Neural cell (in vitro differentiated cells): ENCODE results near the gene IFIT2. TPM values are rescaled to one million over a fixed set of nuclear protein-coding genes. Genes with fewer than 3 reads are reported as not detected.

Experiments
- H2AFZ ChIP-seq: fragments of 200-600, 300-800 bp; sonication (generic), shearing (Covaris generic); 2 replicates; pipeline ENCODE4 v1.6.0; 2014; ENCODE audit warnings: low read depth, mild to moderate bottlenecking, antibody characterized with exemption, low read length, moderate library complexity
- H3F3A ChIP-seq: fragments of 200-600 bp; shearing (Covaris generic); 2 replicates; pipeline ENCODE4 v1.6.1; 2016; ENCODE audit warnings: mild to moderate bottlenecking, moderate library complexity, mixed read lengths, antibody characterized with exemption, low read length; ENCODE audit not compliant: insufficient read depth, poor library complexity, severe bottlenecking
- H3K27ac ChIP-seq: fragments of 200-600, 300-800 bp; sonication (generic), shearing (Covaris generic); 2 replicates; pipeline ENCODE4 v1.5.1; 2014; ENCODE audit warnings: mild to moderate bottlenecking, low read length, moderate library complexity
- H3K27me3 ChIP-seq: fragments of 300-800, 200-600 bp; sonication (generic), shearing (Covaris generic); 2 replicates; pipeline ENCODE4 v1.6.0; 2014; ENCODE audit warnings: mild to moderate bottlenecking, low read depth, low read length, moderate library complexity; ENCODE audit not compliant: insufficient read depth
- H3K36me3 ChIP-seq: fragments of 300-800, 200-600 bp; sonication (generic), shearing (Covaris generic); 2 replicates; pipeline ENCODE4 v1.5.1; 2014; ENCODE audit warnings: mild to moderate bottlenecking, antibody characterized with exemption, low read length, moderate library complexity; ENCODE audit not compliant: insufficient read depth
- H3K4me2 ChIP-seq: fragments of 300-800, 200-600 bp; sonication (generic), shearing (Covaris generic); 2 replicates; pipeline ENCODE4 v1.6.0; 2014; ENCODE audit warnings: mild to moderate bottlenecking, low read length
- H3K4me3 ChIP-seq: fragments of 300-800, 200-600 bp; sonication (generic), shearing (Covaris generic); 2 replicates; pipeline ENCODE4 v1.5.1; 2014; ENCODE audit warnings: mild to moderate bottlenecking, low read length, moderate library complexity
- H3K79me2 ChIP-seq: fragments of 200-600 bp; shearing (Covaris generic); replicated peaks from 2 replicates; pipeline ENCODE4 v1.6.0; 2014; ENCODE audit warnings: mild to moderate bottlenecking, low read length, moderate library complexity; ENCODE audit not compliant: insufficient read depth
- H3K9ac ChIP-seq: fragments of 300-800, 200-600 bp; sonication (generic), shearing (Covaris generic); 2 replicates; pipeline ENCODE4 v1.6.1; 2016; ENCODE audit warnings: mild to moderate bottlenecking, low read length, mixed read lengths
- H3K9me2 ChIP-seq: fragments of 200-600 bp; shearing (Covaris generic); 2 replicates; pipeline ENCODE4 v1.6.1; 2016; ENCODE audit warnings: mild to moderate bottlenecking, low read length, mixed read lengths; ENCODE audit not compliant: insufficient read depth
- H3K9me3 ChIP-seq: fragments of 200-600, 300-800 bp; sonication (generic), shearing (Covaris generic); 2 replicates; pipeline ENCODE4 v1.6.1; 2016; ENCODE audit warnings: mild to moderate bottlenecking, mixed run types, low read length, moderate library complexity, mixed read lengths
- H4K20me1 ChIP-seq: fragments of 200-600 bp; shearing (Covaris generic); 2 replicates; pipeline ENCODE4 v1.6.1; 2016; ENCODE audit warnings: mild to moderate bottlenecking, mixed run types; ENCODE audit not compliant: insufficient read depth
- EP300 ChIP-seq: fragments of 450-650 bp; conservative IDR thresholded peaks from 2 replicates; pipeline ENCODE4 v1.6.1; 2014; ENCODE audit warnings: antibody characterized with exemption, mild to moderate bottlenecking, moderate library complexity; ENCODE audit not compliant: poor library complexity, severe bottlenecking
- EZH2 ChIP-seq: fragments of 200-600, 300-800 bp; shearing (Covaris generic), sonication (generic); IDR thresholded peaks from 2 replicates; pipeline ENCODE4 v1.6.1; 2014; ENCODE audit warnings: antibody characterized with exemption, low read length, borderline replicate concordance, mild to moderate bottlenecking; ENCODE audit not compliant: insufficient read depth, poor library complexity, severe bottlenecking
- MXI1 ChIP-seq: fragments of 450-650 bp; conservative IDR thresholded peaks from 2 replicates; pipeline ENCODE4 v1.6.1; 2014; ENCODE audit warnings: antibody characterized with exemption, mild to moderate bottlenecking; ENCODE audit not compliant: poor library complexity, severe bottlenecking
- POLR2AphosphoS5 ChIP-seq: IDR thresholded peaks from 2 replicates; pipeline ENCODE4 v1.6.1; 2012
- RAD21 ChIP-seq: fragments of 450-650 bp; conservative IDR thresholded peaks from 2 replicates; pipeline ENCODE4 v1.6.1; 2014; ENCODE audit warnings: antibody characterized with exemption, mild to moderate bottlenecking, moderate library complexity
- SMC3 ChIP-seq: fragments of 450-650 bp; conservative IDR thresholded peaks from 2 replicates; pipeline ENCODE4 v1.6.1; 2014; ENCODE audit warnings: antibody characterized with exemption, mild to moderate bottlenecking, moderate library complexity; ENCODE audit not compliant: poor library complexity
- TAF1 ChIP-seq: IDR thresholded peaks from 2 replicates; pipeline ENCODE4 v1.6.1; 2012; ENCODE audit warnings: low read depth
- polyA plus RNA-seq: library from polyadenylated mRNA; depleted of rRNA; stranded (reverse); fragments of >200 nt; gene quantifications from 2 replicates; pipeline ENCODE4 v1.2.3, GENCODE V29; 2014
- TF ChIP-seq, protein P1 (sequence below): IDR thresholded peaks from 2 replicates; pipeline ENCODE4 v1.6.1; 2012; ENCODE audit warnings: borderline replicate concordance
- TF ChIP-seq, protein P2 (sequence below): fragments of 450-650 bp; IDR thresholded peaks from 2 replicates; pipeline ENCODE4 v1.5.1; 2014; ENCODE audit warnings: antibody characterized with exemption, mild to moderate bottlenecking, moderate library complexity; ENCODE audit not compliant: poor library complexity, severe bottlenecking

Gene IFIT2
- polyA plus RNA-seq, 1 donor from 2014 or later, result 0.26 TPM

DNA sequence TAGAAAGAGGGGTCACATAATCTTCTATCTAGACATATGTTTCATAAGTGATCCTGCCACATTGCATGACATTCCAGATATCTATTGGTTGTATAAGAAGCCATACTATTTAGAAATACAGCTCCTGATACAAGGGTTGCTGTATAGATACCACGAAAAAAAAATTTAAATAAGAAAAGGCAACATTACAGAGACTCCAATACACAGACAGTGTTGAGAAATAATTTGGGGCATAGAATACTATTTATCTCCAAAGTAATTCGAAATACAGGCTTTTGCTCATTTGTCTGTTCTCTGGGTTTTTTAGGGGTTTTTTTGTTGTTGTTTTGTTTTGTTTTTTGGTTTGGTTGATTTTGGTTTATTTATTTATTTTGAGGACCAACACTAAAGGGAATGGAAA lies 2.6 kb downstream of the IFIT2 start:
- Histone ChIP-seq H4K20me1 (no peaks in the 10 kb centered on the region), H3K4me2 (no peak overlapping the region), H3K9ac (no peak overlapping the region), H3K79me2 (no peaks in the 10 kb centered on the region), H3K36me3 (no peaks in the 10 kb centered on the region), H2AFZ (no peak overlapping the region), H3K27ac (no peak overlapping the region), H3K27me3 (no peaks in the 10 kb centered on the region), H3F3A (no peaks in the 10 kb centered on the region), H3K9me2 (no peaks in the 10 kb centered on the region), H3K4me3 (no peak overlapping the region), H3K9me3 (no peaks in the 10 kb centered on the region)
- TF ChIP-seq EZH2, result no peak
- TF ChIP-seq, protein P1, sequence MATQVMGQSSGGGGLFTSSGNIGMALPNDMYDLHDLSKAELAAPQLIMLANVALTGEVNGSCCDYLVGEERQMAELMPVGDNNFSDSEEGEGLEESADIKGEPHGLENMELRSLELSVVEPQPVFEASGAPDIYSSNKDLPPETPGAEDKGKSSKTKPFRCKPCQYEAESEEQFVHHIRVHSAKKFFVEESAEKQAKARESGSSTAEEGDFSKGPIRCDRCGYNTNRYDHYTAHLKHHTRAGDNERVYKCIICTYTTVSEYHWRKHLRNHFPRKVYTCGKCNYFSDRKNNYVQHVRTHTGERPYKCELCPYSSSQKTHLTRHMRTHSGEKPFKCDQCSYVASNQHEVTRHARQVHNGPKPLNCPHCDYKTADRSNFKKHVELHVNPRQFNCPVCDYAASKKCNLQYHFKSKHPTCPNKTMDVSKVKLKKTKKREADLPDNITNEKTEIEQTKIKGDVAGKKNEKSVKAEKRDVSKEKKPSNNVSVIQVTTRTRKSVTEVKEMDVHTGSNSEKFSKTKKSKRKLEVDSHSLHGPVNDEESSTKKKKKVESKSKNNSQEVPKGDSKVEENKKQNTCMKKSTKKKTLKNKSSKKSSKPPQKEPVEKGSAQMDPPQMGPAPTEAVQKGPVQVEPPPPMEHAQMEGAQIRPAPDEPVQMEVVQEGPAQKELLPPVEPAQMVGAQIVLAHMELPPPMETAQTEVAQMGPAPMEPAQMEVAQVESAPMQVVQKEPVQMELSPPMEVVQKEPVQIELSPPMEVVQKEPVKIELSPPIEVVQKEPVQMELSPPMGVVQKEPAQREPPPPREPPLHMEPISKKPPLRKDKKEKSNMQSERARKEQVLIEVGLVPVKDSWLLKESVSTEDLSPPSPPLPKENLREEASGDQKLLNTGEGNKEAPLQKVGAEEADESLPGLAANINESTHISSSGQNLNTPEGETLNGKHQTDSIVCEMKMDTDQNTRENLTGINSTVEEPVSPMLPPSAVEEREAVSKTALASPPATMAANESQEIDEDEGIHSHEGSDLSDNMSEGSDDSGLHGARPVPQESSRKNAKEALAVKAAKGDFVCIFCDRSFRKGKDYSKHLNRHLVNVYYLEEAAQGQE, result no peak
- TF ChIP-seq MXI1, result no peak
- TF ChIP-seq RAD21, result no peak
- no peak for TF ChIP-seq SMC3
- TF ChIP-seq EP300, result no peak
- no peak for TF ChIP-seq POLR2AphosphoS5
- TF ChIP-seq, protein P2, sequence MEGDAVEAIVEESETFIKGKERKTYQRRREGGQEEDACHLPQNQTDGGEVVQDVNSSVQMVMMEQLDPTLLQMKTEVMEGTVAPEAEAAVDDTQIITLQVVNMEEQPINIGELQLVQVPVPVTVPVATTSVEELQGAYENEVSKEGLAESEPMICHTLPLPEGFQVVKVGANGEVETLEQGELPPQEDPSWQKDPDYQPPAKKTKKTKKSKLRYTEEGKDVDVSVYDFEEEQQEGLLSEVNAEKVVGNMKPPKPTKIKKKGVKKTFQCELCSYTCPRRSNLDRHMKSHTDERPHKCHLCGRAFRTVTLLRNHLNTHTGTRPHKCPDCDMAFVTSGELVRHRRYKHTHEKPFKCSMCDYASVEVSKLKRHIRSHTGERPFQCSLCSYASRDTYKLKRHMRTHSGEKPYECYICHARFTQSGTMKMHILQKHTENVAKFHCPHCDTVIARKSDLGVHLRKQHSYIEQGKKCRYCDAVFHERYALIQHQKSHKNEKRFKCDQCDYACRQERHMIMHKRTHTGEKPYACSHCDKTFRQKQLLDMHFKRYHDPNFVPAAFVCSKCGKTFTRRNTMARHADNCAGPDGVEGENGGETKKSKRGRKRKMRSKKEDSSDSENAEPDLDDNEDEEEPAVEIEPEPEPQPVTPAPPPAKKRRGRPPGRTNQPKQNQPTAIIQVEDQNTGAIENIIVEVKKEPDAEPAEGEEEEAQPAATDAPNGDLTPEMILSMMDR, result no peak
- no peak for TF ChIP-seq TAF1

DNA sequence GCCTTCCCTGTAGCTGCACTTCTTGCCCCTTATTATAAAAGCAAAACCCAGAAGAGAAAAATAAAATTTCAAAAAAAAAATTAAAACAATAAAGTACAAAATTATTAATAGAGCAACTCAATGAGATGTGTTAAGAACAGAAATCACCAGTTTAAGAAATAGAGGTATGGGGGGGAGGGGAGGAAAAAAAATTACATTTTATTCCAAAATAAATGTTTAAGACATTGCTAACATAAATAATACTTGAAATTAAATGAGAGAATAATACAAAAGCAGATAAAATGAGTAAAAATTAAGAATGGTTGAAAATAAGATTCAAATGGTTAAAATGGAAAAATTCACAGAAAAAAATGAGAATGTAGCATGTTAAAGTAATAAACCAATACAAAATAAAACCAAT lies 3.1 kb downstream of the IFIT2 start:
- no peak overlapping the region for H3K9ac ChIP-seq
- H3K4me3 ChIP-seq, result no peak overlapping the region
- TF ChIP-seq RAD21 (no peak), EZH2 (no peak), MXI1 (no peak), SMC3 (no peak), EP300 (no peak), TAF1 (no peak), POLR2AphosphoS5 (no peak)
- TF ChIP-seq, protein P2, result no peak
- TF ChIP-seq, protein P1, result no peak
- H3F3A ChIP-seq, result no peaks in the 10 kb centered on the region
- H3K36me3 ChIP-seq, result no peaks in the 10 kb centered on the region
- H4K20me1 ChIP-seq, result no peaks in the 10 kb centered on the region
- no peaks in the 10 kb centered on the region for H3K79me2 ChIP-seq
- H3K9me3 ChIP-seq, result no peaks in the 10 kb centered on the region
- H2AFZ ChIP-seq, result no peak overlapping the region
- H3K27me3 ChIP-seq, result no peaks in the 10 kb centered on the region
- H3K27ac ChIP-seq, result no peak overlapping the region
- no peak overlapping the region for H3K4me2 ChIP-seq
- no peaks in the 10 kb centered on the region for H3K9me2 ChIP-seq
